ENCODE data around the gene VIPAS39. TPM values are rescaled to one million over a fixed set of nuclear protein-coding genes. Genes with fewer than 3 reads are reported as not detected.

Gene VIPAS39
- total and polyA plus RNA-seq, 2 donors from 2014 or later = 14.1 to 16.6 TPM

DNA sequence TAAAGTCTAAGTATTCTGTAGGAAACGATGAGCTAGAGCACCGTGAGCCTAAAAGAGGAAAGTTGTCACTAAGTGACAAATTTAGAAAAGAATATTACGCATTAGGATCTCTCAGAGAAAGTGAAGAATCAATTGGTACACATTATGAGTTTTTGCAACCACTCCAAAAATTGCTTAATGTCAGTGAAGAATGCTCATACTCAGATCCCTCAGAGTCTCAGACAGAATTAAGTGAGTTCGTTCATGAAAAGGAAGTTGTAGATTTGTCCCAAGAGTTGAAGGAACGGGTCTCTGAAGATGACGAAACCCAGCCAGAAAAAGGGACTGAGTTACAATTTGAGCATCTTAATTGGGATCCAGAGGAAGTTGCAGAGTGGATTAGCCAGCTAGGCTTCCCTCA lies 78.7 kb downstream of the VIPAS39 start:
- TF ChIP-seq, protein P1, sequence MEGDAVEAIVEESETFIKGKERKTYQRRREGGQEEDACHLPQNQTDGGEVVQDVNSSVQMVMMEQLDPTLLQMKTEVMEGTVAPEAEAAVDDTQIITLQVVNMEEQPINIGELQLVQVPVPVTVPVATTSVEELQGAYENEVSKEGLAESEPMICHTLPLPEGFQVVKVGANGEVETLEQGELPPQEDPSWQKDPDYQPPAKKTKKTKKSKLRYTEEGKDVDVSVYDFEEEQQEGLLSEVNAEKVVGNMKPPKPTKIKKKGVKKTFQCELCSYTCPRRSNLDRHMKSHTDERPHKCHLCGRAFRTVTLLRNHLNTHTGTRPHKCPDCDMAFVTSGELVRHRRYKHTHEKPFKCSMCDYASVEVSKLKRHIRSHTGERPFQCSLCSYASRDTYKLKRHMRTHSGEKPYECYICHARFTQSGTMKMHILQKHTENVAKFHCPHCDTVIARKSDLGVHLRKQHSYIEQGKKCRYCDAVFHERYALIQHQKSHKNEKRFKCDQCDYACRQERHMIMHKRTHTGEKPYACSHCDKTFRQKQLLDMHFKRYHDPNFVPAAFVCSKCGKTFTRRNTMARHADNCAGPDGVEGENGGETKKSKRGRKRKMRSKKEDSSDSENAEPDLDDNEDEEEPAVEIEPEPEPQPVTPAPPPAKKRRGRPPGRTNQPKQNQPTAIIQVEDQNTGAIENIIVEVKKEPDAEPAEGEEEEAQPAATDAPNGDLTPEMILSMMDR (IDR thresholded peaks at IDR 0.05; ENCODE audit: borderline replicate concordance, extremely low read depth, insufficient read depth) = no peak

DNA sequence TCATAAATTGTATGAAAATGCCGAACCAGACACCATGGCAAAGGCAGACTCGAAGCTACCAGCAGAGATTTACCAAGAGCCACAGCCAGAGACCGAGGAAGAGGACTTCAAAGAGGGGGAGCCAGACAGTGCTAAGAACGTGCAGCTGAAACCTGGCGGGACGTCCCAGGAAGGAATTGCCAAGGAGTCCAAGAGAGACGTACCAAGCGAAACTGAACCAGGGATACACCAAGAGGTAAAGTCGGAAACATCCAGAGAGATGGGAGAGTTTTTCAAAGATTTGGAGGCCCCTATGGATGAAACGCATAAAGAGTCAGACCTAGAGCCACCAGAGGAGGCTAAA lies 79.9 kb downstream of the VIPAS39 start:
- H3K4me1 ChIP-seq (ENCODE audit: control insufficient read depth in 2 of 3, insufficient read depth in 2 of 3, low read depth in 1 of 3, low read length in 3 of 3) = peaks cover 0 to 9% (median under 1%) of the 10 kb centered on the region in 3 donors
- H3K9me3 ChIP-seq (ENCODE audit: control insufficient read depth in 2 of 3, insufficient read depth in 1 of 3, low read length in 3 of 3) = no peaks in the 10 kb centered on the region
- H3K36me3 ChIP-seq (ENCODE audit: control insufficient read depth in 2 of 3, insufficient read depth in 3 of 3, low read length in 3 of 3) = no peaks in the 10 kb centered on the region
- no peaks in the 10 kb centered on the region for H3K27me3 ChIP-seq (ENCODE audit: control insufficient read depth, insufficient read depth, low read length)
- peak overlapping the region; percentile 85 to 96 (median 87) for H3K4me3 ChIP-seq (ENCODE audit: low read length in 3 of 3)
- DNase-seq (no peak), FAIRE-seq (no peak)
- intact Hi-C loops (cut with DNase I) = no loop called here
- TF ChIP-seq, protein P1 (IDR thresholded peaks at IDR 0.05; ENCODE audit: borderline replicate concordance, extremely low read depth, insufficient read depth) = no peak
- H3K9ac ChIP-seq (ENCODE audit: low read length in 3 of 3) = peak overlapping the region in 2 of 3 donors; percentile 59 to 93
- peak overlapping the region in 1 of 2 donors; percentile 79 for H3K27ac ChIP-seq (ENCODE audit: low read depth in 2 of 2, low read length in 2 of 2)

More for the DNA sequence above, 78.7 kb downstream of the VIPAS39 start:
- no peak for DNase-seq
- Histone ChIP-seq H3K27me3 (ENCODE audit: control insufficient read depth, insufficient read depth, low read length) (no peaks in the 10 kb centered on the region), H3K4me3 (ENCODE audit: low read length in 3 of 3) (no peak overlapping the region), H3K9ac (ENCODE audit: low read length in 3 of 3) (no peak overlapping the region), H3K4me1 (ENCODE audit: control insufficient read depth in 2 of 3, insufficient read depth in 2 of 3, low read depth in 1 of 3, low read length in 3 of 3) (peaks cover 0 to 9% (median 0%) of the 10 kb centered on the region in 3 donors), H3K27ac (ENCODE audit: low read depth in 2 of 2, low read length in 2 of 2) (no peak overlapping the region), H3K36me3 (ENCODE audit: control insufficient read depth in 2 of 3, insufficient read depth in 3 of 3, low read length in 3 of 3) (no peaks in the 10 kb centered on the region), H3K9me3 (ENCODE audit: control insufficient read depth in 2 of 3, insufficient read depth in 1 of 3, low read length in 3 of 3) (no peaks in the 10 kb centered on the region)
- intact Hi-C loops (cut with DNase I) = no loop called here
- FAIRE-seq = no peak

DNA sequence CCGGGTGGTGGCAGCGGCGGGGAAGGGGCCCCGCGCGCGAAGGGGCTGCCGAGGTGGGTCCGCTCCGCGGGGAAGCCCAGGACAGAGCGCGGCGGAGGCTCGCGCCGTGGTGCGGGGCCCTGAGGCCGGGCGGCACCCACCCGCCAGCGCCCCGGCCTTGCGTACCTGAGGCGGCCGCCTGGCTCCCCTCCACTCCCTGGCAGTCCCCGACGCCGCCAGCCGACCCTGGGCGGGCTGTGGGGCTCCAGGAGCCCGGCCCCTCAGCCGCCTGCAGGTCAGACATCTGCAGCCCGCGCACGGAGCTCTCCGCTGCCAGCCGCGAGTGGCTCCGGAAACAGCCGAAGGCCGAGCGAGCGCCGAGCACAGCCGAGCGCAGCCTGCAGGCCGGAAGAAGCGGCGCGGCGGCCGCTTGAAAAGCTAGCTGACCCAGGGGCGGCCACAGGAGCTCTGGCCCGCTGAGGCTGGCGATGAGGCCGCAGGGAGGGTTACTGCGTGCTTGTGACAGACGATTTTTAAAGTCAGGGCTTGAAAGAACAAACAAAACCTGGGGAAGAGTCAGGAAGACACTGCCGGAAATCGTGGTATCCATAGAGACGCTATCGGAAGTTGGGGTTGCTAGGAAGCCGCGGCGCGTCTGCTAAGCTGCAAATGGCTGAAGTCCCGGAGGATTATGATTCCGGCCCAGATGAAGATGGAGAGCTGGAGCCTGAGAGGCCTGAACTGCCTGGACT lies 80.5 kb downstream of the VIPAS39 start, which contains the start of the genes SAMD15 and TMED8:
TSS of gene SAMD15 (plus strand) at position 609 of the 731 bp plus-strand sequence. CDS start at position 649, 40 bp downstream.
TSS of gene TMED8 (minus strand) at position 324 of the 731 bp plus-strand sequence. CDS start at position 283, 41 bp downstream.
- Histone ChIP-seq H3K4me1 (ENCODE audit: control insufficient read depth in 2 of 3, insufficient read depth in 2 of 3, low read depth in 1 of 3, low read length in 3 of 3) (peaks cover 0 to 9% (median 3%) of the 10 kb centered on the region in 3 donors), H3K36me3 (ENCODE audit: control insufficient read depth in 2 of 3, insufficient read depth in 3 of 3, low read length in 3 of 3) (no peaks in the 10 kb centered on the region), H3K4me3 (ENCODE audit: low read length in 3 of 3) (peak within 1 kb of the TSS; percentile 85 to 96 (median 87)), H3K9ac (ENCODE audit: low read length in 3 of 3) (peak within 1 kb of the TSS; percentile 52 to 93 (median 66)), H3K9me3 (ENCODE audit: control insufficient read depth in 2 of 3, insufficient read depth in 1 of 3, low read length in 3 of 3) (no peaks in the 10 kb centered on the region), H3K27ac (ENCODE audit: low read depth in 2 of 2, low read length in 2 of 2) (peak within 1 kb of the TSS; percentile 76 to 79), H3K27me3 (ENCODE audit: control insufficient read depth, insufficient read depth, low read length) (no peaks in the 10 kb centered on the region)
- FAIRE-seq (no peak), DNase-seq (peak; percentile 90 to 95 (median 94))
- TF ChIP-seq, protein P1 (IDR thresholded peaks at IDR 0.05; ENCODE audit: borderline replicate concordance, extremely low read depth, insufficient read depth) = no peak
- intact Hi-C loops (cut with DNase I) = no loop called here

Other genes with a start within 250 kb of the VIPAS39 start
- gene NGB, start 186.4 kb downstream of the VIPAS39 start, total RNA-seq = not detected
- not detected for gene NGB, start 186.4 kb downstream of the VIPAS39 start, polyA plus RNA-seq (ENCODE audit: insufficient read depth, low read depth, low replicate concordance)
- gene POMT2, start 136.7 kb downstream of the VIPAS39 start, total RNA-seq = 34.7 TPM
- 18.2 TPM for gene POMT2, start 136.7 kb downstream of the VIPAS39 start, polyA plus RNA-seq (ENCODE audit: insufficient read depth, low read depth, low replicate concordance)
- gene GSTZ1, start 136.6 kb downstream of the VIPAS39 start, total RNA-seq = 17.0 TPM
- 64.7 TPM for gene GSTZ1, start 136.6 kb downstream of the VIPAS39 start, polyA plus RNA-seq (ENCODE audit: insufficient read depth, low read depth, low replicate concordance)
- gene TMED8, start 80.5 kb downstream of the VIPAS39 start, total RNA-seq = 17.1 TPM
- gene TMED8, start 80.5 kb downstream of the VIPAS39 start, polyA plus RNA-seq (ENCODE audit: insufficient read depth, low read depth, low replicate concordance) = 6.7 TPM
- gene SAMD15, start 80.2 kb downstream of the VIPAS39 start, total RNA-seq = 6.2 TPM
- 1.8 TPM for gene SAMD15, start 80.2 kb downstream of the VIPAS39 start, polyA plus RNA-seq (ENCODE audit: insufficient read depth, low read depth, low replicate concordance)
- gene NOXRED1, start 34.1 kb downstream of the VIPAS39 start, total RNA-seq = 0.57 TPM
- gene NOXRED1, start 34.1 kb downstream of the VIPAS39 start, polyA plus RNA-seq (ENCODE audit: insufficient read depth, low read depth, low replicate concordance) = 0.28 TPM
- gene AHSA1, start 492 bp upstream of the VIPAS39 start, total RNA-seq = 92.0 TPM
- gene AHSA1, start 492 bp upstream of the VIPAS39 start, polyA plus RNA-seq (ENCODE audit: insufficient read depth, low read depth, low replicate concordance) = 149 TPM
- 0.57 TPM for gene ISM2, start 41.2 kb upstream of the VIPAS39 start, total RNA-seq
- gene ISM2, start 41.2 kb upstream of the VIPAS39 start, polyA plus RNA-seq (ENCODE audit: insufficient read depth, low read depth, low replicate concordance) = 0.80 TPM
- gene SPTLC2, start 159.0 kb upstream of the VIPAS39 start, total RNA-seq = 66.1 TPM
- gene SPTLC2, start 159.0 kb upstream of the VIPAS39 start, polyA plus RNA-seq (ENCODE audit: insufficient read depth, low read depth, low replicate concordance) = 17.0 TPM